Stimulated activated CD8-positive, alpha-beta memory T cell treated with anti-CD3 and anti-CD28 coated beads, Interleukin-15, amount 100 ng/mL, for 1 hour (primary cell): ENCODE measurements around the gene DAB1.

ENCODE experiments used
- DNase-seq: peaks from one replicate; pipeline ENCODE4 v3.0.0-alpha.2; 2020; ENCODE audit warnings: low read depth

DAB1 gene

DNA sequence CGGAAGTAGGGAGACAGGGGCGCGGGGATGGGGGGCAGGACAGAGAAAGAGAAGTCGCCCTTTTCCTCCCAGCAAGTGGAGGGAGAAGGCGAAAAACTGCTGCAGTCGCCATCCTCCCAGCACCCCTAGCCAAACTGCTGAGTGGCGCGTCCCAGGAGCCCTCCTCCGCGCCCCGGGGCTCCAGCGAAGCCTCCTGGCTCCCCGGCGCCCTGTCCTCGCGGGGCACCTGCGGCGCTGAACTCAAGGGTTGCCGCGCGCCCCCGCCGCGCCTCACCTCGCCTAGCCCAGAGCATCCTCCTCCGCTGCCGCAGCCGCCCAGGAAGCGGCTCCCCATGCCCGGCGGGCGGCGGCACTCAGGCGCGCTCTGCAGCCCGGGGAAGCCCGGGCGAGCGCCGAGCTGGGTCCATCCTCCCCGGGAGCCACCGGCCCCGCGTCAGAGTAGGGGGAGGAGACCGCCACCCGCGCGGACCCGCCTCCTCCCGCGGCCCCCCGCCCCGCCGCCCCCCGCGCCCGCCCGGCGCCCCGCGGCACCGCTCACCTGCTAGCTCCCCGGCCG is at the start of gene DAB1:
Gene DAB1 (minus strand): TSS at position 405 of the 556 bp plus-strand sequence. CDS start 133,030 bp downstream, outside the sequence.
- no peak for DNase-seq

- DNase-seq = no peak
Observed at GRCh38 chr1:57473448-57473847, 49.6 kb upstream of the DAB1 start.

DNA sequence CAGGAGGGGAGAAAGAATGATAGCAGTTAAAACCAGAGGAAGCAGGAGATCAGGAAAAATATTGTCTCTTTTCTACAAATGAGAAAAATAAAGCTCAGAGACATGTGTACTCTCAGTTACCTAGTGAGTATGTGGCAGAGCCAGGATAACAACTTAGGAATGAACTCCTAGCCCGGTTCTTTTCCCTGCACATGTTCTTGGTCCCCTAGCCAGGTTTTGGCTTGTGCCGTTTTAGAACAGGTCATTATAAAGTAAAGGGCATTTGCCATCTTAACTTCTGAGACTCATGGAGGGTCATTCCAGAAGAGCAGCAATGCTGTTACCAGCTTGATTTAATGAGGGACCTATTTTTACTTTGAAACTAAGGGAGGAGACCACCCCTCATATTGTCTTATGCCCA is 48.1 kb upstream of the DAB1 start:
- DNase-seq = no peak

GRCh38 chr1:57470036-57470435 is 46.2 kb upstream of the DAB1 start:
- DNase-seq = no peak

GRCh38 chr1:57468641-57469523 is 45.0 kb upstream of the DAB1 start:
- no peak for DNase-seq

DNA sequence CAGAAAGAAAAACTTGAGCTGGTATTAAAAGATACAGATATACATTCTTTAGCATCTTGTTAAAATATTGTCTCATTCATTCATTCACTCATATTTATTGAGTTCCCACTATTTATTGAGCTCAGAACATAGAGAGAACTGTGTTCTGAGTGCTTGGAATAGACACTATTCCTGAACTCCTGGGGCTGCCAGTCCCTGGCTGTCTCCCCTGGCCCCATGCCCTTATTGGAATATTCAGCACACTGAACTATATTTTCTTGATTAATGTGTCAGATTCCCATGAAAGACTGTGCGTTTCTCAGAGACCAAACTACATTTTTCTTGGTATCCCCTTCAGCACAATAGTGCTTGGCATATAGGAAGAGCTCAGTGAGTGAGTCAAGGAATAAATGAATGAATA is 44.0 kb upstream of the DAB1 start:
- no peak for DNase-seq

GRCh38 chr1:57464756-57465155 is 40.9 kb upstream of the DAB1 start:
- no peak for DNase-seq

GRCh38 chr1:57463343-57463742 is 39.5 kb upstream of the DAB1 start:
- no peak for DNase-seq

- no peak for DNase-seq
Observed at GRCh38 chr1:57461405-57461804, 37.5 kb upstream of the DAB1 start.

DNA sequence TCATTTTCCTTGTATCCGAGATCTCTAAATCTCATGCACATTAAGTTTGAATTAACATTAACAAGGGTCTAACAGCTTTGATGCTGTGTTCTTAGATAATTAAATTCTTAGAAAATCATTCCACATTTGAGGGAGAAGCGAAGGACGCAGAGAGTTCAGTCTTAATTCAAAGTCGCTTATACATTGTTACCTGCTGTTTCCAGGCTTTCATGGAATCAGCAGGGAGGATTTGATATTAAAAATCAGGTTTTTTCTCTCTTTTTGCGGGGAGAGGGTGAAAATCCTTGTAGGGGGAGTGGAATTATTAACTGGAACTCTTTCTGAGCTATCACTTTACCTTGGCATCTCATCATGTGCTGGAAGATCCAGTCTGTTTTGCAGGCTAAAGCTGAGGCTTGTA is 27.7 kb upstream of the DAB1 start:
- no peak for DNase-seq

GRCh38 chr1:57450981-57451380 is 27.1 kb upstream of the DAB1 start:
- no peak for DNase-seq

GRCh38 chr1:57447551-57447950 is 23.7 kb upstream of the DAB1 start:
- no peak for DNase-seq

- no peak for DNase-seq
Observed at GRCh38 chr1:57443004-57443403, 19.1 kb upstream of the DAB1 start.

DNA sequence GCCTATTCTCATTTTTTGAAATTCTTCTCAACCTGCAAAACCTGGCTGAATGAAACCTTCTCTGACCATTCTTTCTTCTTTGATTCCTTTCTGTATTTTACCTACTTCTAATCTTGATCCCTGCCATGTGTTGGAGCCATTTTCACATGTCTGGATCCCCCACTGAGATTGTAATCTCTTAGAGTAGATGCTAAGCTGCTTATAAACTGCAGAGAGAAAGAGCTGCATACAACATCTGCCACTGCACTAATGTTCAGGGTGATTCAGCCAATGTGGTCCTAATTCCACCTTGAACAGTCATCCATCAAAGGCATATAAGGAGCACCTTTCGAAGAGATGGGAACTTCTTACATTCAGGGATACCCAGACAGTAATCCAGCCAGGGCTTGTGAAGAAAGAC is 16.2 kb upstream of the DAB1 start:
- no peak for DNase-seq

DNA sequence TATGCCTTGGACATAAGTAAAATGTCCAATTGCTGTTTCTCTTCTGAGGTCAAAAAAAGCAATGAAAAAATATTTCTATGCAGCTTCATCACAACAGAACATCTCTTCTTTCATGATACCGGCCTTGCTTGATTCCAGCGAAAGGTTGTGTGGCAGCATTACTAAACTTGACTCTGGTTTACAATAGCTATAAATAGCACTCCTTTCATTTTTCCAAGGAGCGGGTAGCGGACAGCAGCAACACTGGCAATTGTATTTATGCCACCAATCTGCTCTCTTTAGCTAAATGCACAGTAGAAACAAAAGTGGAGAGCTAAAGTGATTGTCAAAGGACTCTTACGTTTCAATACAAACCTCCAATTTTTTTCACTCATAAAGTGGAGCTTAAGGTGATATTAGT is 7.5 kb upstream of the DAB1 start:
- DNase-seq = no peak

- no peak for DNase-seq
Observed at GRCh38 chr1:57424231-57425027, 569 bp upstream of the DAB1 start.

DNA sequence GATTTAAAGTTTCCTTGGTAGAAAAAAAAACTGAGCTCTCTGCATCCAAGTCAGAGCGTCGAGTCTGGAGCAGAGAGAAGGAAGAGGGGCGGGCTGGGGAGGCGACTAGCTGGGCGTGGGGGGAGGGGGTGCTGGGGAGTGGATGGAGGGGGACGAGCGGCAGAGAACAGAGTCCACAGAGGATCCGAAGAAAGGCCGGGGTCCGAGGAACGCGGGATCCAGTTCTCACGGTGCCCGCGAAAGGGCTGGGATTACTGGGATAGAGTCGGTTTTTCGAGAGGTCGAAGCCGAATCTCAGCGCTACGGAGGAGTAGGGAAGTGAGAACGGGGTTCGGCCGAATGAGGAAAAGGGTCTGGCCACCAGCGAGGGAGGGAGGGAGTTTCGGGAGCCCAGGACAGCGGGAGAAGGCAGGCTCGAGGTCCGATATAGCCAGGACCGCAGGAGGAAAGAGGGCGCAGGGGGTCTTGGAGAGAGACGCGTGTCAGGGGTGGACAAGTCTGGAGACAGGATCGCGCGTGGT is 665 bp downstream of the DAB1 start:
- no peak for DNase-seq

DNA sequence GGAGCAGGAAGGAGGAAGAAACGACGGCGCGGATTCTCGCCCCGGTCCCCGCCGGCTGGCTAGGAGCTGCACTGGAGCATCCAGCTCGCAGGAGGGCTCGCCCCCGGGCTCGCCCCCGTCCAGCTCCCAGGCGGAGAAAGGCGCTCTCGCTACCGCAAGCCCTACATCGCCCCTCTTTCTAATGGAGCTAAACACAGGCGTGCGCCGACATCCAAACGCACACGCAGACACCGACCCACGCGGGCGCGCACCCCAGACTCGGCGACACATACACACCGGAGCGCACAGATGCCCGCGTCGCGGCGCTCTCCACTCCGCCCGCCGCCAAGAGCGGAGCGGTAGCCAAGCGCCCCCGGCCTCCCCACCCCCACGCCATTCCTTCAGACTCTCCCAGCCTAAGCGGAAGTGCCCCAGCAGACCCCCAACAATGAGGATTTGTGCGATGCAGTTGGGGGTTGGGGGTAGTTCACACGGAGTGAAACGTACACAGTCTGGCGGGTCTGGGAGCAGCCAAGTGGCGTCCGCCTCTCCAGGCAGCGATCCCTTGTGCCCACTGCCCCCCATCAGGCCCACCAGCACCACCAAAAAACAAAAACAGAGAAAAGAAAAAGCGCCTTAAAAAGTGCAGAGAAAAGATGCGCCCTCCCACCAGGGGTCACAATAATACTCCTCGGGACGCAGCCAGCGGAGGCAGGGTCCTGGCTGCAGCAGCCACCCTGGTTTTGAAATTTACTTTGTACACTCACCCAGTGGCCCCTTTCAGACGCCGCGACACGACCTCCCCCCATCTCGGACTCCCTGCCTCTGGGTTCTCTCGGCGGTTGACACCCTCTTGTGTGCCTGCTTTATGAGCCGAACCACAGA is 1.4 kb downstream of the DAB1 start:
- DNase-seq = no peak

DNA sequence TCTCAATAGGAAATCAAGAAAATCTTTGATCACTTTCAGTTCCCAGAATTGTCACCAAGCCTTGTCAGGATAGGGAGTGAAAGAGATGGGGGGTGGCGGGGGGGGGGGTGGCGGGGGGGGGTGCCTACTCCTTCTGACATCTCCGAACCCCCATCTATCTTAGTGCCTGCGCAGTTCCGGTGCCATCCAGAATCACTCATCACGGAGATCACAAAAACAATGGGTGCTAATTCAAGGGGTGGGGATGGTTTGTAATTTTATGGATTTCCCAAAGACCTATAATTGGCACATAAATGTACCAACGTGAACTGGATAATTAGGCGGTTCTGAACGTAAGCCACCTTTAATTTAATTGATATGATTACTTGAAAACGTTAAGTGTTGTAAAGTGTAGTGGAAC is 2.1 kb downstream of the DAB1 start:
- no peak for DNase-seq

- no peak for DNase-seq
Observed at GRCh38 chr1:57420981-57421785, 2.7 kb downstream of the DAB1 start.

DNA sequence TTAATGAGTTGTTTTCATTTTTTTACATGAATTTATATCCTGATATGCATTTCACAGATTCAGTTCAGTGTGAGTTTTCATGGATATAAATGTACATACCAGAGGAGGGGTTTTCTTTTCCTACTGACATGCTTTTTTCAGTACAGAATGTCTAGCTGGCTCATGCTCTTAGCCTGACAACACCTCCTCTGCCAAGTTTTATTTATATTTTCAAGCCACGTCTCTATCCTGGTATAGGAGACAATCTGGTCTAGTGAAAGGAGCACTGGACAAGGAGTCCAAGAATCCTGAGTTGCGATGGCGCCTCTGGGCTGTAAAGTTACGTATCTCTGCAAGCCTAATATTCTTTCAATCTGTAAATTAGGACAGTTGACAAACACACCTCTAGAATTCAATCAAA is 4.9 kb downstream of the DAB1 start:
- no peak for DNase-seq
